ENCODE results near the gene TCF19.
A peak's percentile ranks its signal among the peaks of the same experiment; 100 is the strongest.
"Not testable (repeated sequence)": the region's sequence is repeated elsewhere in the genome, so short reads cannot be mapped to it uniquely, and the experiment has no call there.

The TCF19 gene

GRCh38 chr6:31158863-31159855 is 770 bp downstream of the TCF19 start:
- no peak for DNase-seq (ENCODE audit: low read depth, low spot score)
- peak overlapping the region; percentile 80 for H3K4me3 ChIP-seq (ENCODE audit: low read depth, low read length)
- in situ Hi-C loops (cut with HindIII; ENCODE audit: low sequenced_read_pairs) = no loop called here
- TF ChIP-seq, protein P1, sequence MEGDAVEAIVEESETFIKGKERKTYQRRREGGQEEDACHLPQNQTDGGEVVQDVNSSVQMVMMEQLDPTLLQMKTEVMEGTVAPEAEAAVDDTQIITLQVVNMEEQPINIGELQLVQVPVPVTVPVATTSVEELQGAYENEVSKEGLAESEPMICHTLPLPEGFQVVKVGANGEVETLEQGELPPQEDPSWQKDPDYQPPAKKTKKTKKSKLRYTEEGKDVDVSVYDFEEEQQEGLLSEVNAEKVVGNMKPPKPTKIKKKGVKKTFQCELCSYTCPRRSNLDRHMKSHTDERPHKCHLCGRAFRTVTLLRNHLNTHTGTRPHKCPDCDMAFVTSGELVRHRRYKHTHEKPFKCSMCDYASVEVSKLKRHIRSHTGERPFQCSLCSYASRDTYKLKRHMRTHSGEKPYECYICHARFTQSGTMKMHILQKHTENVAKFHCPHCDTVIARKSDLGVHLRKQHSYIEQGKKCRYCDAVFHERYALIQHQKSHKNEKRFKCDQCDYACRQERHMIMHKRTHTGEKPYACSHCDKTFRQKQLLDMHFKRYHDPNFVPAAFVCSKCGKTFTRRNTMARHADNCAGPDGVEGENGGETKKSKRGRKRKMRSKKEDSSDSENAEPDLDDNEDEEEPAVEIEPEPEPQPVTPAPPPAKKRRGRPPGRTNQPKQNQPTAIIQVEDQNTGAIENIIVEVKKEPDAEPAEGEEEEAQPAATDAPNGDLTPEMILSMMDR (IDR thresholded peaks at IDR 0.05; ENCODE audit: low read depth, low read length) = peak; percentile 9

GRCh38 chr6:31161216-31162126 is 3.1 kb downstream of the TCF19 start:
- DNase-seq (ENCODE audit: low read depth, low spot score) = no peak
- TF ChIP-seq, protein P1 (IDR thresholded peaks at IDR 0.05; ENCODE audit: low read depth, low read length) = no peak
- in situ Hi-C loops (cut with HindIII; ENCODE audit: low sequenced_read_pairs) = no loop called here
- no peak overlapping the region for H3K4me3 ChIP-seq (ENCODE audit: low read depth, low read length)

DNA sequence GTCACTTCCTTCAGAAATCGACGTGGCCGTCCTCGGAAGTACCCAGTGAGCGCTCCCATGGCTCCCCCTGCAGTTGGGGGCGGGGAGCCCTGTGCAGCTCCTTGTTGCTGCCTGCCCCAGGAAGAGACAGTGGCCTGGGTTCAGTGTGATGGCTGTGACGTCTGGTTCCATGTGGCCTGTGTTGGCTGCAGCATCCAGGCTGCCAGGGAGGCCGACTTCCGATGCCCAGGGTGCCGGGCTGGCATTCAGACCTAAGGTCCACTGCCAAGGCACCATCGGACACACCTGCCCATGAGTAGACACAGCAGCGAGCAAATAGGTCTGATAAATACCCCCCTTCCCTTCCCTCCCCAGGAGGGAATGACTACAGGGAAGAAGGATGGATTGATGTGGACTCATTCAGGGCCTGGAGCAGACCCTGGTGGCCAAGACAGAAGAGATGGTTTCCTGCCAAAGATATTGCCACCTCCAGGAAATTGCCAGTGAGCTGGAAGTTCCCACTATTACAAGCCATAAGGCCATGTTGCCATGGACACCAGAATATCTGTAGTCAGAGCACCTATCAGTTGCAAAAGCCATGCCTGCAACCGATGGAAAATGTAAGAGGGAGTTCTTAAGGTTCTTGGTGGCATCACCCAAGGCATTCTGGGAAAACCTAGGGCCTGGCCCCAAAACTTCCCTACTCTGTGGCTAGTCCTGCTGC is 4.2 kb downstream of the TCF19 start:
- DNase-seq (ENCODE audit: low read depth, low spot score) = no peak
- no peak overlapping the region for H3K4me3 ChIP-seq (ENCODE audit: low read depth, low read length)
- TF ChIP-seq, protein P1 (IDR thresholded peaks at IDR 0.05; ENCODE audit: low read depth, low read length) = no peak
- in situ Hi-C loops (cut with HindIII; ENCODE audit: low sequenced_read_pairs) = no loop called here

DNA sequence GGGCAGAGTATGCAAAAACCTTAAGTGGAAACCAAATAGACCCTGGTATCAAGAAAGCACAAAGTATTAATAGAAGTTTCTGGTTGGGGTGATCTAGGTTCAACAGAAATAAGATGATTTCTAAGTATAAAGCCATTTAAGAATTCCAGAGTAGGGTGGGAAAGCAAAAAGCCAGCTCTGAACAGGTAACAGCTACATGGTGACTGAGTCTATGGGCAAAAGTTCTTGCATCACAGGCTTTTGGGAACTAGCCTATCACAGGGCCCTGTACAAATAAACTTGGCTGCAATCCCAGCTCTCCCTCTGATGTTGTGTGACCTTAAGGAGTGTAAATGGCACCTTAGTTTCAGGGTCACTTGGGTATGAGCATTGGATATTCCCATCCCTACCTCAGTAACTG is 5.5 kb downstream of the TCF19 start:
- TF ChIP-seq, protein P1 (IDR thresholded peaks at IDR 0.05; ENCODE audit: low read depth, low read length) = no peak
- H3K4me3 ChIP-seq (ENCODE audit: low read depth, low read length) = no peak overlapping the region
- no peak for DNase-seq (ENCODE audit: low read depth, low spot score)
- in situ Hi-C loops (cut with HindIII; ENCODE audit: low sequenced_read_pairs) = no loop called here

GRCh38 chr6:31164475-31165063 is 6.2 kb downstream of the TCF19 start:
- H3K4me3 ChIP-seq (ENCODE audit: low read depth, low read length); in situ Hi-C loops (cut with HindIII; ENCODE audit: low sequenced_read_pairs); DNase-seq (ENCODE audit: low read depth, low spot score): not testable (repeated sequence)

GRCh38 chr6:31165064-31165832 is 6.9 kb downstream of the TCF19 start:
- DNase-seq (ENCODE audit: low read depth, low spot score); in situ Hi-C loops (cut with HindIII; ENCODE audit: low sequenced_read_pairs); H3K4me3 ChIP-seq (ENCODE audit: low read depth, low read length): not testable (repeated sequence)

All from astrocyte of the spinal cord (primary cell).